H1 (cell line): Measurements from ENCODE around the gene GRIK4. TPM values are rescaled to one million over a fixed set of nuclear protein-coding genes. Genes with fewer than 3 reads are reported as not detected.

ENCODE experiments used
- CTCF ChIA-PET: fragments of 300-600 bp; sonication (Branson Sonifier 250); formaldehyde crosslinking; loops from one replicate; lab custom pipeline; 2021; ENCODE audit not compliant: partially characterized antibody; lab: Charles Lee
- POLR2A ChIA-PET: fragments of 300-600 bp; sonication (Branson Sonifier 250); formaldehyde crosslinking; loops from one replicate; lab custom pipeline; 2021; ENCODE audit warnings: inconsistent platforms; ENCODE audit not compliant: partially characterized antibody; lab: Charles Lee
- DNase-seq, 2 experiments: peaks; one replicate each; pipeline versions ENCODE4 v3.0.0 to v3.0.0-alpha.2; 2010 to 2022; ENCODE audit warnings: low spot score in 2 of 2, low read depth in 1 of 2, mixed read lengths in 1 of 2
- FAIRE-seq: peaks from 2 replicates; lab custom pipeline; 2011; peaks lifted over from hg19 to GRCh38; lab: Jason Lieb, UNC
- H2AFZ ChIP-seq: 2 replicates; pipeline ENCODE4 v1.8.1; 2012; ENCODE audit warnings: low read length, inconsistent platforms
- H2AK5ac ChIP-seq: 2 replicates; pipeline ENCODE4 v1.6.1; 2013; ENCODE audit warnings: low read depth, low read length
- H2BK120ac ChIP-seq: replicated peaks from 2 replicates; pipeline ENCODE3; 2013; ENCODE audit warnings: low read depth, low read length, inconsistent platforms
- H2BK12ac ChIP-seq: 2 replicates; pipeline ENCODE4 v1.6.1; 2013; ENCODE audit warnings: low read depth, low read length
- H2BK15ac ChIP-seq: 2 replicates; pipeline ENCODE4 v1.6.1; 2013; ENCODE audit warnings: low read length
- H2BK20ac ChIP-seq: 2 replicates; pipeline ENCODE4 v1.6.1; 2013; ENCODE audit warnings: low read length
- H2BK5ac ChIP-seq: 2 replicates; pipeline ENCODE4 v1.6.1; 2013; ENCODE audit warnings: low read depth, low read length
- H3K14ac ChIP-seq: 2 replicates; pipeline ENCODE4 v1.6.1; 2013; ENCODE audit warnings: inconsistent platforms; ENCODE audit not compliant: insufficient read length
- H3K18ac ChIP-seq: 2 replicates; pipeline ENCODE4 v1.6.1; 2013; ENCODE audit warnings: low read length; ENCODE audit errors: extremely low read depth
- H3K23ac ChIP-seq: 2 replicates; pipeline ENCODE4 v1.6.1; 2013; ENCODE audit warnings: inconsistent platforms; ENCODE audit not compliant: insufficient read length
- H3K23me2 ChIP-seq: 2 replicates; pipeline ENCODE4 v1.6.1; 2013; ENCODE audit warnings: low read depth, low read length
- H3K27ac ChIP-seq: 2 replicates; pipeline ENCODE4 v1.6.1; 2011; ENCODE audit warnings: low read depth, low read length, inconsistent platforms
- H3K27me3 ChIP-seq, 4 experiments: replicated peaks in 1 of 4; 1 replicate in 1 of 4; 2 replicates in 3 of 4; pipeline versions ENCODE4 v1.6.1 to v1.8.1; 2011 to 2013; ENCODE audit warnings: low read length in 3 of 4, mild to moderate bottlenecking in 3 of 4, inconsistent platforms in 2 of 4, mixed read lengths in 2 of 4, moderate library complexity in 1 of 4; ENCODE audit not compliant: control insufficient read depth in 3 of 4, insufficient read depth in 3 of 4; ENCODE audit errors: extremely low read depth in 1 of 4
- H3K36me3 ChIP-seq, 4 experiments: 2 replicates each; pipeline versions ENCODE4 v1.6.1 to v1.8.1; 2011 to 2013; ENCODE audit warnings: mild to moderate bottlenecking in 4 of 4, low read length in 3 of 4, moderate library complexity in 2 of 4, control low read depth in 1 of 4, inconsistent platforms in 1 of 4; ENCODE audit not compliant: insufficient read depth in 4 of 4, control insufficient read depth in 2 of 4
- H3K4ac ChIP-seq: replicated peaks from 2 replicates; pipeline ENCODE3; 2013; ENCODE audit warnings: low read length, low read depth, mixed read lengths, inconsistent platforms; ENCODE audit not compliant: insufficient read length
- H3K4me1 ChIP-seq, 4 experiments: replicated peaks in 1 of 4; 1 replicate in 1 of 4; 2 replicates in 3 of 4; pipeline versions ENCODE4 v1.6.1 to v1.8.1; 2011 to 2013; ENCODE audit warnings: low read length in 3 of 4, inconsistent platforms in 2 of 4, mixed read lengths in 1 of 4; ENCODE audit not compliant: insufficient read depth in 4 of 4, control insufficient read depth in 3 of 4
- H3K4me2 ChIP-seq, 2 experiments: 2 replicates each; pipeline versions ENCODE4 v1.6.1 to v1.8.1; 2011 to 2013; ENCODE audit warnings: low read depth in 2 of 2, low read length in 2 of 2, control low read depth in 1 of 2, inconsistent platforms in 1 of 2, mild to moderate bottlenecking in 1 of 2; ENCODE audit not compliant: insufficient read depth in 1 of 2
- H3K4me3 ChIP-seq, 4 experiments: fragments of 200-600, 300-600 bp in 1 of 4; sonication (generic), shearing (Covaris generic), sonication (Bioruptor Twin) in 1 of 4; 2 replicates each; pipeline versions ENCODE4 v1.5.1 to v1.8.1; 2011 to 2016; ENCODE audit warnings: low read length in 4 of 4, low read depth in 3 of 4, control low read depth in 2 of 4, inconsistent platforms in 2 of 4, mild to moderate bottlenecking in 2 of 4, mixed read lengths in 1 of 4, moderate library complexity in 1 of 4; ENCODE audit not compliant: insufficient read depth in 2 of 4; ENCODE audit errors: extremely low read depth in 1 of 4
- H3K56ac ChIP-seq: replicated peaks from 2 replicates; pipeline ENCODE3; 2013; ENCODE audit warnings: low read depth, mild to moderate bottlenecking, mixed read lengths, low read length, inconsistent platforms; ENCODE audit not compliant: insufficient read length
- H3K79me1 ChIP-seq: 2 replicates; pipeline ENCODE4 v1.6.1; 2013; ENCODE audit warnings: low read depth, low read length, control low read depth
- H3K79me2 ChIP-seq, 2 experiments: 2 replicates each; pipeline versions ENCODE4 v1.6.1 to v1.8.1; 2012 to 2013; ENCODE audit warnings: low read length in 2 of 2, mild to moderate bottlenecking in 2 of 2, inconsistent platforms in 1 of 2; ENCODE audit not compliant: insufficient read depth in 2 of 2, control insufficient read depth in 1 of 2
- H3K9ac ChIP-seq, 4 experiments: replicated peaks in 1 of 4; 1 replicate in 1 of 4; 2 replicates in 3 of 4; pipeline versions ENCODE4 v1.6.1 to v1.8.1; 2011 to 2013; ENCODE audit warnings: low read depth in 3 of 4, low read length in 3 of 4, control low read depth in 2 of 4, mild to moderate bottlenecking in 2 of 4, moderate library complexity in 2 of 4, inconsistent platforms in 1 of 4; ENCODE audit errors: extremely low read depth in 1 of 4
- H3K9me3 ChIP-seq, 2 experiments: 2 replicates each; pipeline versions ENCODE4 v1.6.1 to v1.8.1; 2012 to 2013; ENCODE audit warnings: mild to moderate bottlenecking in 2 of 2, moderate library complexity in 2 of 2, control low read depth in 1 of 2, inconsistent platforms in 1 of 2, low read depth in 1 of 2, low read length in 1 of 2, mixed read lengths in 1 of 2; ENCODE audit not compliant: insufficient read depth in 2 of 2
- H4K20me1 ChIP-seq, 2 experiments: replicated peaks in 1 of 2; 2 replicates each; pipeline versions ENCODE3 to v1.8.1; 2011 to 2013; ENCODE audit warnings: inconsistent platforms in 2 of 2, low read length in 2 of 2, mild to moderate bottlenecking in 1 of 2; ENCODE audit not compliant: insufficient read depth in 2 of 2, control insufficient read depth in 1 of 2
- H4K5ac ChIP-seq: 2 replicates; pipeline ENCODE4 v1.6.1; 2013; ENCODE audit warnings: low read length, low read depth, mixed read lengths, inconsistent platforms; ENCODE audit not compliant: insufficient read length
- H4K8ac ChIP-seq: 2 replicates; pipeline ENCODE4 v1.8.0; 2013; ENCODE audit warnings: mild to moderate bottlenecking, moderate library complexity, low read length, inconsistent platforms; ENCODE audit not compliant: insufficient read depth; ENCODE audit errors: extremely low read depth
- H4K91ac ChIP-seq: replicated peaks from 2 replicates; pipeline ENCODE3; 2013; ENCODE audit warnings: low read length, mixed read lengths, inconsistent platforms; ENCODE audit not compliant: insufficient read length
- TEAD4 ChIP-seq: IDR thresholded peaks from 2 replicates; pipeline ENCODE4 v1.6.1; 2012; ENCODE audit warnings: low read depth, low read length, inconsistent platforms, mixed read lengths
- WGBS, 2 experiments: shearing (Covaris generic) in 1 of 2; methylation state at CpG; one replicate each; pipeline versions ENCODE4 v1.1.6 to v1.1.7; 2013 to 2015; ENCODE audit warnings: low lambda C conversion rate in 2 of 2, mixed read lengths in 2 of 2, inconsistent platforms in 1 of 2, low coverage in 1 of 2, missing lambda C conversion rate in 1 of 2; ENCODE audit not compliant: insufficient replicate concordance in 2 of 2, insufficient coverage in 1 of 2, insufficient read length in 1 of 2; ENCODE audit errors: extremely low coverage in 1 of 2, missing lambda C conversion rate in 1 of 2; 5-methylcytosine and 5-hydroxymethylcytosine counted together
- polyA plus RNA-seq, 7 experiments: library from polyadenylated mRNA; depleted of rRNA in 3 of 7; stranded (reverse) in 5 of 7; unstranded in 2 of 7; fragments of >200 nt in 5 of 7; fragments of 200-250 nt in 2 of 7; gene quantifications; 1 replicate in 5 of 7; 2 replicates in 1 of 7; 4 replicates in 1 of 7; pipeline versions ENCODE4 v1.2.1 to v1.2.3, GENCODE V29; 2011 to 2013; ENCODE audit warnings: missing spikeins in 2 of 7, mixed read lengths in 2 of 7
- total RNA-seq: library from RNA; stranded (reverse); fragmentation: NEBNext Ultra II Directional; extraction: Animal tissue kit (Norgen Biotek cat#: 25700); gene quantifications from 2 replicates; pipeline ENCODE4 v1.2.1, GENCODE V29; 2021

The GRIK4 gene
- total and polyA plus RNA-seq, 2 of the 8 experiments (the other 6 are each of a cell fraction or from before 2014, with no cell fraction given), result 1.2 to 2.9 TPM

DNA sequence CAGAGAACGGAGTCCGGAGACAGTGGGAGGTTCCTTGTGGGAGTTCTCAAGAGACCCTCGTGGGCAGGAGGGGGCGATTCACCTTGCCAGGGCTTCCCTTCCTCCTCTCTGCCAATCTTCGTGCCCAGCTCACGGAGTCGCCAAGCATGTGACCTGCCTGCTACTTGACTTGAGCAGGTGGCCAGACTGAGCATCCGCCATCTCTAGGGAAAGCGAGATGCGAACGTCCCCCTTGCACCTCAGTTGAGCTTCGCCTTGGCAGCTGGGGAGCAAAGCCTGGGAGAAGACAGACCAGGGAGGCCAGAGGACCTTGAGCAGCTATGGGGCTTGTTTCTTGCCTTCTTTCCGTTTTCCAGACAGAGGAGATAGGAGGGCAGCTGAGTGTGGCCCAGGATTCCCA is 123.2 kb downstream of the GRIK4 start:
- Histone ChIP-seq H3K14ac (no peak overlapping the region), H4K91ac (no peak overlapping the region), H3K27me3 (peaks cover 0 to 5% (median 2%) of the 10 kb centered on the region in 4 experiments; a peak in 5 of 7 replicates), H3K27ac (no peak overlapping the region), H3K9ac (no peak overlapping the region), H4K5ac (no peak overlapping the region), H3K9me3 (no peaks in the 10 kb centered on the region), H2BK12ac (peak overlapping the region; percentile 39; the same call in 1 of the 2 replicates), H3K4me3 (no peak overlapping the region), H2AK5ac (peak overlapping the region; percentile 88; the same call in 1 of the 2 replicates), H4K8ac (no peak overlapping the region), H3K4me1 (peaks cover 0 to 6% (median 2%) of the 10 kb centered on the region in 4 experiments; a peak in 2 of 7 replicates), H3K4ac (no peak overlapping the region), H2BK5ac (no peak overlapping the region), H2AFZ (no peak overlapping the region), H3K4me2 (no peak overlapping the region), H3K56ac (no peak overlapping the region), H3K23ac (no peak overlapping the region), H3K18ac (no peak overlapping the region), H2BK20ac (no peak overlapping the region), H3K23me2 (no peaks in the 10 kb centered on the region), H3K79me2 (no peaks in the 10 kb centered on the region), H3K36me3 (no peaks in the 10 kb centered on the region), H4K20me1 (peaks cover 0 to 5% of the 10 kb centered on the region in 2 experiments), H2BK120ac (no peak overlapping the region), H3K79me1 (no peaks in the 10 kb centered on the region), H2BK15ac (no peak overlapping the region)
- DNase-seq (no peak), FAIRE-seq (no peak)
- 86% methylated on average over 11 of the region's 13 CpGs; no CpG with 5 or more reads in 1 of the 2 experiments for WGBS, 2 experiments
- CTCF ChIA-PET, result interaction anchor here (0.9 to 13.5 kb wide), 12 partner anchors 10 to 297 kb away, joined by 3 to 155 read pairs (median 6); no protein-coding TSS in a partner anchor
- POLR2A ChIA-PET, result no interaction called here
- TF ChIP-seq TEAD4, result no peak
